GM20431 (cell line): ENCODE data around the gene MICA.
"Not testable (repeated sequence)": the region's sequence is repeated elsewhere in the genome, so short reads cannot be mapped to it uniquely, and the experiment has no call there.

Source experiments
- in situ Hi-C: fragments of 300-500 bp; cut with MseI, MboI; formaldehyde crosslinking; loops from one replicate; pipeline ENCODE4 v1.15.0; 2020; ENCODE audit warnings: low sequenced_read_pairs; ENCODE audit not compliant: unreplicated experiment

MICA gene

GRCh38 chr6:31402324-31403282 is 792 bp upstream of the MICA start:
- in situ Hi-C loops, result no loop called here

GRCh38 chr6:31404061-31404364 is 618 bp downstream of the MICA start:
- in situ Hi-C loops, result not testable (repeated sequence)

- in situ Hi-C loops, result no loop called here
Measured at GRCh38 chr6:31405996-31406395, 2.6 kb downstream of the MICA start.

- in situ Hi-C loops, result no loop called here
Measured at GRCh38 chr6:31407699-31408098, 4.3 kb downstream of the MICA start.

- in situ Hi-C loops, result no loop called here
Measured at GRCh38 chr6:31412506-31412905, 9.1 kb downstream of the MICA start.

- in situ Hi-C loops, result not testable (repeated sequence)
Measured at GRCh38 chr6:31414148-31414770, 10.9 kb downstream of the MICA start.

- in situ Hi-C loops, result no loop called here
Measured at GRCh38 chr6:31414771-31415265, 11.4 kb downstream of the MICA start.

- in situ Hi-C loops, result no loop called here
Measured at GRCh38 chr6:31416394-31417014, 13.1 kb downstream of the MICA start.

GRCh38 chr6:31418251-31418650 is 14.9 kb downstream of the MICA start:
- in situ Hi-C loops, result no loop called here

GRCh38 chr6:31419842-31420241 is 16.4 kb downstream of the MICA start:
- in situ Hi-C loops, result no loop called here

GRCh38 chr6:31420546-31420945 is 17.2 kb downstream of the MICA start:
- in situ Hi-C loops, result no loop called here

GRCh38 chr6:31422587-31422986 is 19.2 kb downstream of the MICA start:
- in situ Hi-C loops, result no loop called here

GRCh38 chr6:31423550-31423949 is 20.2 kb downstream of the MICA start:
- in situ Hi-C loops, result no loop called here

- in situ Hi-C loops, result no loop called here
Measured at GRCh38 chr6:31426395-31427354, 23.3 kb downstream of the MICA start.

- in situ Hi-C loops, result no loop called here
Measured at GRCh38 chr6:31430449-31430848, 27.1 kb downstream of the MICA start.

- in situ Hi-C loops, result not testable (repeated sequence)
Measured at GRCh38 chr6:31435051-31435450, 31.7 kb downstream of the MICA start.

GRCh38 chr6:31438222-31438621 is 34.8 kb downstream of the MICA start:
- in situ Hi-C loops, result no loop called here

GRCh38 chr6:31438677-31439076 is 35.3 kb downstream of the MICA start:
- in situ Hi-C loops, result no loop called here

- in situ Hi-C loops, result loop anchor here (10.0 kb wide), 1 partner anchor 47 kb away; no protein-coding TSS in a partner anchor
Measured at GRCh38 chr6:31441365-31442267, 38.2 kb downstream of the MICA start.
